Astrocyte of the cerebellum (primary cell): ENCODE data around the gene PRDM15.

Experiments
- DNase-seq: peaks from one replicate; pipeline ENCODE4 v3.0.0-alpha.2; 2011; ENCODE audit warnings: low read depth
- H3K4me3 ChIP-seq: 2 replicates; pipeline ENCODE4 v1.5.1; 2011; ENCODE audit warnings: mild to moderate bottlenecking, low read depth, low read length, moderate library complexity
- in situ Hi-C: cut with HindIII; loops from 2 replicates; pipeline ENCODE4 v1.10.0; 2017; ENCODE audit warnings: low sequenced_read_pairs
- TF ChIP-seq, protein P1 (sequence below): IDR thresholded peaks from 2 replicates; pipeline ENCODE4 v1.5.1; 2012; ENCODE audit warnings: low read length, low read depth, moderate library complexity, mild to moderate bottlenecking; ENCODE audit errors: missing control alignments

Gene PRDM15

DNA sequence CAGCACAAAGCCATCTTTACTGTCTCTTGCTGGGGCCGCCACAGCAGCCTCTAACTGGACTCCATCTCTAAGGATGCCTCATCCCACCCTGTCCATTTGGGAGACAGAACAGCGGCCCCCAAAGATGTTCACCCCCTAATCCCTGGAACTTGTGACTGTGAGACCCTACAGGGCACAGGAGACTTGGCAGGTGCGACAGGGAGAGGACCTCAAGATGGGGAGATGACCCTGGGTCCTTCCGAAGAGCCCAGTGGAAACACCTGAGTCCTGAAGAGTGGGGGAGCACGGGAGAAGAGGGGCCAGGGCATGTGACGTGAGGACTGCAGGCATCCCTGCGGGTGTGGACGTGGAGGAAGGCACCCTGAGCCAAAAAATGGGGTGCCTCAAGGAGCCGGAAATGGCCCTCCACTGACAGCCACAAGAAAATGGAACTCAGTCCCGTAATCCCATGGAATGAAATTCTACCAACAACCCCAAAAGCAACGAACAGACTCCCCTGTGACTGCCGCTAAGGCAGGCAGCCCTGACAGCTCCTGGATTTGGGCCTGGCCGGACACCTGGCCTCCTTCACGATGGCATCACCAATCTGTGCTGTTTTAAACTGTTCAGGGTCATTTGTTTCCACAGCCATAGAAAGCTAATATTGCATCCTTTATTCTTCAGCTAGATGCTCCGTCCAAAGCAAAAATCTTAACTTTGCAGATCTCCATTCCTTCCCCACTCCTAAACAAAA is 40.7 kb upstream of the PRDM15 start:
- H3K4me3 ChIP-seq = no peak overlapping the region
- in situ Hi-C loops = no loop called here
- DNase-seq = no peak
- TF ChIP-seq, protein P1, sequence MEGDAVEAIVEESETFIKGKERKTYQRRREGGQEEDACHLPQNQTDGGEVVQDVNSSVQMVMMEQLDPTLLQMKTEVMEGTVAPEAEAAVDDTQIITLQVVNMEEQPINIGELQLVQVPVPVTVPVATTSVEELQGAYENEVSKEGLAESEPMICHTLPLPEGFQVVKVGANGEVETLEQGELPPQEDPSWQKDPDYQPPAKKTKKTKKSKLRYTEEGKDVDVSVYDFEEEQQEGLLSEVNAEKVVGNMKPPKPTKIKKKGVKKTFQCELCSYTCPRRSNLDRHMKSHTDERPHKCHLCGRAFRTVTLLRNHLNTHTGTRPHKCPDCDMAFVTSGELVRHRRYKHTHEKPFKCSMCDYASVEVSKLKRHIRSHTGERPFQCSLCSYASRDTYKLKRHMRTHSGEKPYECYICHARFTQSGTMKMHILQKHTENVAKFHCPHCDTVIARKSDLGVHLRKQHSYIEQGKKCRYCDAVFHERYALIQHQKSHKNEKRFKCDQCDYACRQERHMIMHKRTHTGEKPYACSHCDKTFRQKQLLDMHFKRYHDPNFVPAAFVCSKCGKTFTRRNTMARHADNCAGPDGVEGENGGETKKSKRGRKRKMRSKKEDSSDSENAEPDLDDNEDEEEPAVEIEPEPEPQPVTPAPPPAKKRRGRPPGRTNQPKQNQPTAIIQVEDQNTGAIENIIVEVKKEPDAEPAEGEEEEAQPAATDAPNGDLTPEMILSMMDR = no peak

DNA sequence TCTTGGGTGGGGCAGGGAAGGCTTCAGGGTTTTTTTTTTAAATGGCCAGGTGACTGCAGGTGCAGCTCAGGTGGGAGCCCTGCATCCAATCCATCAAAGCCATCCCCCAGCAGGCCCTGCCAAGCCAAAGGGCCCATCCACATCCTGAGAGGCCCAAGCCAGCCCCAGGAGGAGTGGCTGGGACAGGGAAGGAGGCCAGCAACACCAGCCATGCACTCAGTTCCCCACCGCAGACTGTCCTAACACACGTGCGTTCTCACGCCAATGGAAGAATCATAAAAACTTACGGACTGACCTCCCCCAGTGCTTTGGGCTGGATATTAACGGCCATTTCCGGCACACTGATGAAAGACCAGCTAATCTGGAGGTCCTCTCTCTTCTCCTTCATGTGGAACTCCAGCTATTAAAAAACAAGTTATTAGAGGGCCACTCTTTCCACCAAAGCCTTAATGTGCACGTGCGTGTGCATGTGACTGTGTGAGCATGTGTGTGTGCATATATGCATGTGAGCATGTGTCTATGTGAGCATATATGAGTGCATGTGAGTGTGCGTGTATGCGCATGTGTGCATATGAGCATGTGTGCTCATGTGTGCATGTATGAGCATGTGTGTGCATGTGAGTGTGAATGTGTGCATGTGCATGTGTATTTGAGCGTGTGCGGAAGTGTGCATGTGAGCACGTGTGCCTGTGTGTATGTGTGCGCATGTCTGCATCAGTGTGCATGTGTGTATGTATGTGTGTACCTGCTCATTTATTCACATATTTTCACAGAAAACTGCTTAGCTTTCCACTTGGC is 39.6 kb upstream of the PRDM15 start:
- no peak for DNase-seq
- H3K4me3 ChIP-seq = no peak overlapping the region
- in situ Hi-C loops = no loop called here
- TF ChIP-seq, protein P1 = no peak

DNA sequence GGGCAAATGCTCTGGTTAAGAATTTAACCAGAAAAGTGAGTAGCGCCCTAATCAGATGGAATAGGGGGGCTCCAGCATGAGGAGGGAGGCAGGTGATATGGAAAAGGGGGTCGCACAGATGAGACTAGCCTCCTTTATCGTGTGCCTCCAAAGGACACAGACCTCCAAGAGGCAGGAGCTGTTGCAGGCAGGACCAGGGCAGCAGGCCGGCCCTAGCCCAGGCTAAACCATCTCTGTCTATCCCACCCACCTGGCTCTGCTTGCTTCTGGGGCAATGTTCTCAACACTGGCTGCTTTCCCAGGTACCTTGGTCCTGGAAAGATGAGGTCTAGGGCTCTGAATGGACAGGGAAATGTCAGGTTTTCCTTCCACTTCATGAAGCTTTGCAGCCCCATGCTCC is 38.4 kb upstream of the PRDM15 start:
- no peak for DNase-seq
- TF ChIP-seq, protein P1 = no peak
- in situ Hi-C loops = no loop called here

DNA sequence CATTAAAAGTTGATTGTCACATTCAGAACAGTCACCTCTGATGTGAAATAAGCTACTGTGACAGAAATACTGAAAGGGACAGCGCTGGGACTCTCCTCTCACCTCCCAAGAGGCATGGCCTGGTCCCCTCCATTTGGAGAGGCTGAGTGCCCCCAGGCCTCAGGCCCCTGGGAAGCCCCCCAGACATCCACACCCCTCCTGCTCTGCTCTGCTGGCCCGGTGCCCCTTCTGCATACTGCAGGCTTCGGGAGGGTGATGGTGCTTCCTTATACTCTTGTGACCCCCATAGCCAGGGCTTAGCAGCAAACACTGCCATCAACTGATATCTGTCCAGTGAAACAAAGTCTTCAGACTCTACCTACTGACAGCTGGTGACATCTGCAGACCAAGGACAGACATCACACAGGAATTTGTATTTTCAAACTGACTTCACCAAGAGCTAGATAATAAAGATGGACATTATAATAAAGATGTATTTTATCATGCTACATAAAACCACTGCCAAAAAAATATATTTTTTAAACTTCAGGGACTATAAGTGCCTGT is 37.8 kb upstream of the PRDM15 start:
- in situ Hi-C loops = no loop called here
- no peak overlapping the region for H3K4me3 ChIP-seq
- TF ChIP-seq, protein P1 = no peak
- no peak for DNase-seq

More for the DNA sequence above, 38.4 kb upstream of the PRDM15 start:
- no peak overlapping the region for H3K4me3 ChIP-seq

DNA sequence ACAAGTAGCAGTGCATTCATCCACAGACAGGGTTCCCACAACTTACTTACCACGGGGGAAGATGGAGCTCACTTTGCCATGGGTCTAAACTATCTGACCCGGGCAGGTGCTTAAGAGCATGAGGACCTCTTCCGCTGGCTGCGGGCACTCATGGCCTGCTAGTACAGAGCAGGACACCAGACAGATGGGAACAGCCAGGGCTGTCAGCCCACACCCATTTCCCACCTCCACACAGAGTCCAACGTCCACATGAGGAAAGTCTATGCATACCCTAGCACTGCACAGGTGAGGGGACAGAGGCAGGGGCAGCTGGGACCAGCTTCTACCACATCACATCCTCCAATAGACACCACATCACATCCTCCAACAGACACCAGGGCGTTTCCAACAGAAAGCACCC is 35.8 kb upstream of the PRDM15 start:
- H3K4me3 ChIP-seq = no peak overlapping the region
- in situ Hi-C loops = no loop called here
- DNase-seq = no peak
- TF ChIP-seq, protein P1 = no peak

DNA sequence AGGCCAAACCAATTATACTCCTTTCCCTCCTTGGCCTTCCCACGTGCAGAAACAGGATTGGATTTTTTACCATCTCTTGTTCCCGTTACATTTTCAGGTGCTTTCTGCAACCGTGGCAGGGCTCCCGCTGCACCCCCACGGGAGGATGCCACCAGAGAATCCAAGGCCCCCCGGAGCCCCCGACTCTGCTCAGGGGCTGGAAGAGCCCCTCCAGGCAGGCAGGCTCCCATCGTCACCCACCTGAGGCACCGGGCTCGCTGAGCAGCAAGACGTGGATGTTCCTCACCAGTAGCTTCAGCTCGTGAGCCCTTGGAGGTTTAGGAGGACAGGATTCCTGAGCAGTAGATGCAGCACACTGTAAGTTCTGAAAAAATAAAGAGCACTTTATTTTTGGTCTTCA is 35.2 kb upstream of the PRDM15 start:
- in situ Hi-C loops = no loop called here
- H3K4me3 ChIP-seq = no peak overlapping the region
- TF ChIP-seq, protein P1 = no peak
- no peak for DNase-seq
